LoVo (cell line): Measurements from ENCODE around the gene HINT3.
"Not testable (repeated sequence)": the region's sequence is repeated elsewhere in the genome, so short reads cannot be mapped to it uniquely, and the experiment has no call there.

Experiments used
- DNase-seq: peaks from one replicate; pipeline ENCODE4 v3.0.0-alpha.2; 2016; ENCODE audit warnings: low spot score

The HINT3 gene

GRCh38 chr6:125956506-125957390, at the start of gene HINT3:
Gene HINT3, plus strand, starts transcription at chr6:125956770. Its CDS starts 208 bp downstream, at chr6:125956978.
- peak; percentile 98 for DNase-seq

GRCh38 chr6:125910527-125910926, 46.0 kb upstream of the HINT3 start:
- DNase-seq: no peak

GRCh38 chr6:125911051-125911451, 45.5 kb upstream of the HINT3 start:
- DNase-seq: not testable (repeated sequence)

- not testable (repeated sequence) for DNase-seq
Measured at GRCh38 chr6:125912430-125912829, 44.1 kb upstream of the HINT3 start.

GRCh38 chr6:125913145-125913544, 43.4 kb upstream of the HINT3 start:
- DNase-seq: no peak

- DNase-seq: peak; percentile 87
Measured at GRCh38 chr6:125913864-125914351, 42.7 kb upstream of the HINT3 start.

- DNase-seq: no peak
Measured at GRCh38 chr6:125918230-125918629, 38.3 kb upstream of the HINT3 start.

GRCh38 chr6:125918681-125919566, 37.6 kb upstream of the HINT3 start:
- DNase-seq: peak; percentile 79

- DNase-seq: no peak
Measured at GRCh38 chr6:125919618-125920017, 37.0 kb upstream of the HINT3 start.

- DNase-seq: no peak
Measured at GRCh38 chr6:125922322-125922860, 34.2 kb upstream of the HINT3 start.

- DNase-seq: no peak
Measured at GRCh38 chr6:125923366-125923877, 33.1 kb upstream of the HINT3 start.

GRCh38 chr6:125924169-125924568, 32.4 kb upstream of the HINT3 start:
- no peak for DNase-seq

- no peak for DNase-seq
Measured at GRCh38 chr6:125924697-125925358, 31.7 kb upstream of the HINT3 start.

GRCh38 chr6:125926711-125927110, 29.9 kb upstream of the HINT3 start:
- no peak for DNase-seq

GRCh38 chr6:125927761-125928160, 28.8 kb upstream of the HINT3 start:
- DNase-seq: no peak

- no peak for DNase-seq
Measured at GRCh38 chr6:125930765-125931418, 25.7 kb upstream of the HINT3 start.

GRCh38 chr6:125931733-125932450, 24.7 kb upstream of the HINT3 start:
- DNase-seq: no peak

- DNase-seq: no peak
Measured at GRCh38 chr6:125932451-125932795, 24.1 kb upstream of the HINT3 start.

- DNase-seq: not testable (repeated sequence)
Measured at GRCh38 chr6:125935520-125935919, 21.1 kb upstream of the HINT3 start.

- DNase-seq: no peak
Measured at GRCh38 chr6:125939026-125939425, 17.5 kb upstream of the HINT3 start.
